HG03432 (cell line): Measurements from ENCODE around the gene PLA2G2D.

Experiments used
- ATAC-seq: cut with Tn5 transposase; IDR thresholded peaks from one replicate; pipeline ENCODE4 v1.9.1; 2021; ENCODE audit warnings: mild to moderate bottlenecking, moderate library complexity; ENCODE audit not compliant: unreplicated experiment

Gene PLA2G2D

GRCh38 chr1:20069874-20070273 lies 49.5 kb downstream of the PLA2G2D start, which contains the start of gene PLA2G5:
PLA2G5 (plus strand) TSS chr1:20070194; CDS start chr1:20084831, 14,637 bp downstream.
- ATAC-seq, result no peak

- no peak for ATAC-seq
Observed at GRCh38 chr1:20068722-20069121, 50.6 kb downstream of the PLA2G2D start.

- no peak for ATAC-seq
Observed at GRCh38 chr1:20063861-20064292, 55.5 kb downstream of the PLA2G2D start.
